Anterior cingulate cortex (tissue), 58 donors: ENCODE measurements around the gene DCAF8.

Source experiments
- DNase-seq, 58 donors: peaks; one replicate each; lab custom pipeline; 2025; lab: John Stamatoyannopoulos, UW

The DCAF8 gene

GRCh38 chr1:160232911-160233310 lies 29.4 kb downstream of the DCAF8 start:
- DNase-seq: no peak

- no peak for DNase-seq
These were observed 33.9 kb downstream of the DCAF8 start for GRCh38 chr1:160228431-160228830.

GRCh38 chr1:160227561-160227960 lies 34.8 kb downstream of the DCAF8 start:
- no peak for DNase-seq

GRCh38 chr1:160227034-160227433 lies 35.3 kb downstream of the DCAF8 start:
- no peak for DNase-seq

GRCh38 chr1:160226623-160227022 lies 35.7 kb downstream of the DCAF8 start:
- no peak for DNase-seq

DNA sequence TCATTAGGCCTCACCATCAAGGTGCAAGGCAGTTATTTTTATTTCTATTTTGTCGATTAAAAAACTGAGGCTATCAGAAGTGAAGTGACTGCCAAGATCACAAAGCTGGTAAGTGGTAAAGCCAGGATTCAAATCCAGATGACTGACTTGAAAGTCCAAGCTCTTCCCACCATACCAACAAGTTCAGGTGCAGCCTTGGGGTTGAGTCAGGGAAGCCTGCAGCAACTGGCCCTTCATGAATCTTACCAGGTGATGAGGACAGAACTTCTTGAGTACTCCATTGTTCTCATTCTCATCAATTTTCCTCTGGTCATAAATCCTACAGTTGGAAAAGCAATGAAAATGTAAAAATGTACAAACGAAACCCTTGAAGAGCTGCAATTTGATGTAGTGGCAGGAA lies 37.0 kb downstream of the DCAF8 start:
- DNase-seq: no peak

GRCh38 chr1:160224606-160225005 lies 37.7 kb downstream of the DCAF8 start:
- DNase-seq: no peak

DNA sequence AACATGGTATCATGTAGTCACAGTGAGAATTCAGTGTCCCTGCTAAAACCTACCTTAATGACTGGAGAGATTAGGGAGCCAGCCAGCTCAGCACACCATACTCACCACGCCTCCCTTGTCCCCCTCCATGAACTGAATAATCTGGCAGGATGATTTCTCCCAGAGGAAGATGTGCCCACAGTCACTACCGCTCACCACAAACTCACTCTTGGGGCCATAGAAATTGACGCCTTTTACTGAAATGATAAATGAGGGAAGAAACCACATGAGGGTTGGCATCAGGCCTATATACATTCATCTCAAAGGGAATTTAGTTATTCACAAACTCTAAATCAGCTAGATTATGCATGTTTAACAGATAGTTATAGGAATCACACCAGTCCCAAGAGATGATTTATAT lies 39.8 kb downstream of the DCAF8 start:
- DNase-seq: no peak

DNA sequence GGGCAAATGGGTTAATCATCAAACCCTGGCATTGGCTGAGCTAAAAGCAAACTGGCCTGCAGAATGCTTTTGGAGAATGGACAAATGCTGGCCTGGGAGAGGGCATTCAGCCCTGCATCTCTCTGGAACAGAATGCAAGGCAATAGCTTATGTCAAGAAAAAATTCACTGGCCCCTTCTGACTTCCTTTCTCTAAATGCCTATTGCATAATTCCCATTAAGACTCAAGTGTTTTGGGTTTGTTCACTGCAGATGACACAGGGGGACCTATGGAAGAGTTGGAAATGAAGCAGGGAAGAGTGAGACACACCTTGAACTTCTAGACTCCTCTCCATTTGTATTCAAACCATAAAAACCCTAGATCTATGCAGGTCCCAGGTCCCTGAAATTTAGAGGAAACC lies 41.3 kb downstream of the DCAF8 start:
- no peak for DNase-seq

GRCh38 chr1:160220301-160220700 lies 42.0 kb downstream of the DCAF8 start:
- DNase-seq: no peak

- DNase-seq: peak in 46 of 58 donors; percentile 19 to 82 (median 52)
These were observed 43.1 kb downstream of the DCAF8 start for GRCh38 chr1:160219062-160219929.

DNA sequence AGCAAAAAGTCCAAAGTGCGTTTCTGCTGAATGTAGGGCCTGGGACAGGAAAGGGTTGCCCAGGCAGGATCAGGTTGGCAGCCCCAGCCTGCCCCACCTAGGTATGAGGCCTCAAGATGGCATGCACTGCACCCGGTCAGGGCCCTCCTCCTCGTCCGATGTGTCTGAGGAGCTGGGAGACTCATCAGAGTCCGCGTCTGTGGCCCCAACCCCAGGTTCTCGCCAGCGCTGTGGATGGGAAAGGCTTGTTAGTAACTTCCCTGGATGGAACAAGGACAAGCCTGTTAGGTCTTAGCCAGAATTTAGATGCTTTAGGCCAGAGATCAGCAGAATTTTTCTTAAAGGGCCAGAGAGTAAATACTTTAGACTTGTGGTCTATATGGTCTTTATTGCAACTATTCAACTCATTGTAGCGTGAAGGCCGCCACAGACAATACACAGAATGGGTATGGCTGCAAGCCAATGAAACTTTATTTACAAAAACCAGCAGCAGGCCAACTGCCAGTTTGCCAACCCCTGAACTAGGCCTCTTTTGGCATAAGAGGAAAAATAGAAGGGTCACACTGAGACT lies 44.8 kb downstream of the DCAF8 start:
- DNase-seq: peak in 16 of 58 donors; percentile 6 to 43 (median 18)

- DNase-seq: no peak
These were observed 46.0 kb downstream of the DCAF8 start for GRCh38 chr1:160216301-160216700.

DNA sequence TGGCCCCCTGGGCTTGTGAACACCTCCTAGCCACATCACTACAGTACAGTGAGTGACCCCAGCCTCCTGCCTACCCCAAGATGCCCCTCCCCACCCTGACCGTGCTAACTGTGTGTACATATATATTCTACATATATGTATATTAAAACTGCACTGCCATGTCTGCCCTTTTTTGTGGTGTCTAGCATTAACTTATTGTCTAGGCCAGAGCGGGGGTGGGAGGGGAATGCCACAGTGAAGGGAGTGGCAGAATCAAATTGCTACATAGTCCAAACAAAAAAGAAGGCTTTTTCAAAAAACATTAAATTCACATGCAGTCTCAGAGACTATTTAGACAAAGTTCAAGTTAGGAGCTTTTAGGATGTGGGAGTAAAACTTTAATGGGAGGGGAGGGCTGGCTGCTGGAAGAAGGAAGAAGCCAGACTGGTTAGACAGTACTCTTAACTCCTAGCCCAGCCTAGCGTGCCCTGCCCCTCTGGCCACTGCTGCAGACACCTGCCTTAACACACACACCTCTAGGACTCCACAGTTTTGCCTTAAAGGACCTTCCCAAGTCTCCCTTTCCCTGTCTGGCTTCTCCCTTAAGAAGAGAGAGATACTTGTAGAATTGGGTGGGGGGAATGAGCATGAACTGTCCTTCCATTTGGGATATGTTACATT lies 47.7 kb downstream of the DCAF8 start:
- DNase-seq: no peak

DNA sequence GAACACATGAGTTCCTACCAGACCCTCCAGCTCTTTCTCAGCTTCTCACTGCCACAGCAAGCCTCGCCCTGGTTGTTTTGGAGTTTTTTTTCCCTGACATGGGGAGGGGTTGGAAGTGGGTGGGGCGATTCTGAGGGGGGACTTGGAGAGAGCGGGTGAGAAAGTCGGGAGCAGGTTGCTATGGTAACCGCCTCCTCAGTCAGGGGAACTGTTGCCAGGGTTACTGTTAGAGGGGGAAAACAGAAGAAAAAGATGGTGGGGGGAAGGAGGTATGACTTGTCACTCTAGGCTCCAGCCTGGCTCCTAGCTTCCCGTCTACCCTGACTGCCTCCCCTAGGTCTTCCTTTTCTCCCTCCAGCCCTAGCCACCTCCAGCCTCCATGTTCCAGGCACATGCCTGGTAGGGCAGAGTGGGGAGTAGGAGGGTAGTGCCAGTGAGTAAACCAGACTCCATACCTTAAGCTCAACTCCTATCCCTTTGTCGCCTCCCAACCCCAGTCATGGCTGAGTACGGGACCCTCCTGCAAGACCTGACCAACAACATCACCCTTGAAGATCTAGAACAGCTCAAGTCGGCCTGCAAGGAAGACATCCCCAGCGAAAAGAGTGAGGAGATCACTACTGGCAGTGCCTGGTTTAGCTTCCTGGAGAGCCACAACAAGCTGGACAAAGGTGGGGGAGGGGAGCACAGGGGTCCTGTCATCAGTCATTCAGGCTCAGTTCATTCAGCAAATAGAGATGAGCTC lies 51.1 kb downstream of the DCAF8 start:
- peak in 46 of 58 donors; percentile 20 to 85 (median 54) for DNase-seq

GRCh38 chr1:160210561-160210960 lies 51.8 kb downstream of the DCAF8 start:
- DNase-seq: peak in 36 of 58 donors; percentile 16 to 71 (median 47)

- peak in 40 of 58 donors; percentile 16 to 78 (median 42) for DNase-seq
These were observed 52.9 kb downstream of the DCAF8 start for GRCh38 chr1:160209321-160210046.

GRCh38 chr1:160208557-160209320 lies 53.6 kb downstream of the DCAF8 start:
- peak in 15 of 58 donors; percentile 9 to 60 (median 31) for DNase-seq
